ENCODE results near the gene SCYL1. TPM values are rescaled to one million over a fixed set of nuclear protein-coding genes. Genes with fewer than 3 reads are reported as not detected.

The SCYL1 gene
- total RNA-seq, 1 donor from 2014 or later = 75.7 TPM

GRCh38 chr11:65545853-65546216 lies 21.0 kb downstream of the SCYL1 start:
- ATAC-seq (ENCODE audit: low read depth) = no peak
- intact Hi-C loops (cut with micrococcal nuclease) = loop anchor here (1.0 kb wide), 2 partner anchors 12 to 24 kb away; partner anchors contain the start of genes LTBP3 and ZNRD2
- no peaks in the 10 kb centered on the region for H3K36me3 Mint-ChIP-seq (ENCODE audit: low read depth)

GRCh38 chr11:65546217-65546958 lies 21.5 kb downstream of the SCYL1 start:
- Mint-ChIP-seq H3K36me3 (ENCODE audit: low read depth) (no peaks in the 10 kb centered on the region), H3K9me3 (no peaks in the 10 kb centered on the region), H3K4me1 (peaks cover 54% of the 10 kb centered on the region), H3K27me3 (no peaks in the 10 kb centered on the region), H3K27ac (peak overlapping the region; percentile 89), H3K4me3 (peak overlapping the region; percentile 85)
- DNase-seq (peak; percentile 99), ATAC-seq (ENCODE audit: low read depth) (peak; percentile 89)
- POLR2A ChIA-PET = interaction anchor here (0.6 to 2.4 kb wide), 26 partner anchors 9 to 425 kb away, joined by 3 to 17 read pairs (median 4); partner anchors contain the start of genes EHBP1L1, FAU, MALAT1 and MRPL49
- CTCF ChIA-PET = interaction anchor here (0.6 to 3.1 kb wide), 3 partner anchors 14 to 43 kb away, joined by 3 to 13 read pairs (median 3); no protein-coding TSS in a partner anchor
- no peak for TF ChIP-seq CTCF (IDR thresholded peaks at IDR 0.05)
- intact Hi-C loops (cut with micrococcal nuclease) = loop anchor here (1.0 kb wide), 2 partner anchors 12 to 24 kb away; partner anchors contain the start of genes LTBP3 and ZNRD2

More at GRCh38 chr11:65545853-65546216, 21.0 kb downstream of the SCYL1 start:
- Mint-ChIP-seq H3K9me3 (no peaks in the 10 kb centered on the region), H3K4me3 (peak overlapping the region; percentile 85), H3K27ac (peak overlapping the region; percentile 82), H3K4me1 (peaks cover 55% of the 10 kb centered on the region), H3K27me3 (no peaks in the 10 kb centered on the region)
- no peak for TF ChIP-seq CTCF (IDR thresholded peaks at IDR 0.05)
- no peak for DNase-seq
- CTCF ChIA-PET = interaction anchor here (3.1 kb wide), 1 partner anchor 43 kb away, joined by 13 read pairs; no protein-coding TSS in a partner anchor
- POLR2A ChIA-PET = interaction anchor here (0.6 to 2.4 kb wide), 9 partner anchors 9 to 166 kb away, joined by 3 to 17 read pairs (median 9); partner anchors contain the start of genes EHBP1L1, MALAT1 and PCNX3

GRCh38 chr11:65547446-65548125 lies 22.7 kb downstream of the SCYL1 start:
- ChIA-PET CTCF (interaction anchor here (3.1 kb wide), 1 partner anchor 42 kb away, joined by 13 read pairs; no protein-coding TSS in a partner anchor), POLR2A (interaction anchor here (1.1 to 2.4 kb wide), 7 partner anchors 10 to 122 kb away, joined by 4 to 13 read pairs (median 7); partner anchors contain the start of gene ZNRD2)
- H3K9me3 Mint-ChIP-seq = no peaks in the 10 kb centered on the region
- DNase-seq (no peak), ATAC-seq (ENCODE audit: low read depth) (no peak)
- no peak for TF ChIP-seq CTCF (IDR thresholded peaks at IDR 0.05)
- intact Hi-C loops (cut with micrococcal nuclease) = no loop called here
- H3K27me3 Mint-ChIP-seq = no peaks in the 10 kb centered on the region
- H3K4me1 Mint-ChIP-seq = peaks cover 58% of the 10 kb centered on the region
- peak overlapping the region; percentile 89 for H3K27ac Mint-ChIP-seq
- H3K36me3 Mint-ChIP-seq (ENCODE audit: low read depth) = no peaks in the 10 kb centered on the region
- H3K4me3 Mint-ChIP-seq = no peak overlapping the region

- ChIA-PET CTCF (interaction anchor here (1.2 kb wide), 1 partner anchor 8 kb away, joined by 5 read pairs; no protein-coding TSS in a partner anchor), POLR2A (interaction anchor here (0.6 to 1.8 kb wide), 4 partner anchors 8 to 42 kb away, joined by 3 to 7 read pairs (median 5); no protein-coding TSS in a partner anchor)
- Mint-ChIP-seq H3K4me1 (peaks cover 62% of the 10 kb centered on the region), H3K36me3 (ENCODE audit: low read depth) (no peaks in the 10 kb centered on the region), H3K9me3 (no peaks in the 10 kb centered on the region), H3K27me3 (no peaks in the 10 kb centered on the region), H3K4me3 (no peak overlapping the region), H3K27ac (peak overlapping the region; percentile 60)
- no peak for TF ChIP-seq CTCF (IDR thresholded peaks at IDR 0.05)
- ATAC-seq (ENCODE audit: low read depth) (no peak), DNase-seq (no peak)
- intact Hi-C loops (cut with micrococcal nuclease) = no loop called here
Measured at GRCh38 chr11:65548395-65548794, 23.5 kb downstream of the SCYL1 start.

Data from activated B cell treated with CpG ODN at 0.5 μM for 24 hours (primary cell).